Liver (tissue), 2 donors: Measurements from ENCODE around the gene LAMTOR1.

ENCODE experiments used
- CTCF ChIP-seq: fragments of 150-350 bp; IDR thresholded peaks from 2 replicates; pipeline ENCODE4 v1.5.1; 2017; ENCODE audit warnings: improper control_type of control experiment, low read depth, low read length; ENCODE audit not compliant: missing input control
- FOXA1 ChIP-seq: IDR thresholded peaks from 2 replicates; pipeline ENCODE4 v1.6.1; 2016; ENCODE audit warnings: antibody characterized with exemption
- REST ChIP-seq: IDR thresholded peaks from 2 replicates; pipeline ENCODE4 v1.6.1; 2016; ENCODE audit warnings: antibody characterized with exemption, mild to moderate bottlenecking
- donor health status: healthy.

DNA sequence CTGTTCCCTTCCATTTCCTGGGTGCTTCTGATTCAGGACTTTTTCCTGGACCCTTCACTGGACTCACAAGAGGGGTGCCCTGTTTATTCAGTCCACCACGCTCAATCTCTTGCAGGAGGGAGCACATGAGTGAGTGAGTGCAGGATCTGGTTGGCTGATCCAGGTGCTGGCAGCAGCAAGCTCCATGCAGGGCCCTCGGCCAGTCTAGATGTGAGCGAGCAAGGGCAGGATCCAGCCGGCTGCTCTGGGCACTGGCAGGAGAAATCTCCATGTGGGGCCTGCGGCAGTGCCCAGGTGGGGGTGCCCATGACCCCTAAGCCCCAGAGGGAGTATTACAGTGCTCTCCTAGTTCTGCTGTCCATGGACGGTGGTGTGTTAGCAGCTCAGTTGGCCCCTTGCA is 20.9 kb upstream of the LAMTOR1 start:
- no peak for TF ChIP-seq CTCF
- no peak for TF ChIP-seq FOXA1
- TF ChIP-seq REST: no peak
